Hippocampal formation (tissue), 2 donors: ENCODE measurements around the gene HSF5.

ENCODE experiments used
- DNase-seq, 2 donors: peaks; one replicate each; lab custom pipeline; 2025; lab: John Stamatoyannopoulos, UW

HSF5 gene

GRCh38 chr17:58487589-58488427, at the start of gene HSF5:
HSF5 (minus strand) TSS chr17:58488408; CDS start chr17:58488274, 134 bp downstream.
- no peak for DNase-seq

- no peak for DNase-seq
Measured at GRCh38 chr17:58537266-58537665, 49.1 kb upstream of the HSF5 start.

GRCh38 chr17:58536542-58536941, 48.3 kb upstream of the HSF5 start:
- no peak for DNase-seq

GRCh38 chr17:58535431-58535830, 47.2 kb upstream of the HSF5 start:
- DNase-seq, result no peak

GRCh38 chr17:58534901-58535421, 46.8 kb upstream of the HSF5 start:
- DNase-seq, result no peak

- DNase-seq, result no peak
Measured at GRCh38 chr17:58534331-58534730, 46.1 kb upstream of the HSF5 start.

GRCh38 chr17:58533616-58534188, 45.5 kb upstream of the HSF5 start:
- peak; percentile 48 to 74 for DNase-seq

GRCh38 chr17:58532555-58532951, 44.3 kb upstream of the HSF5 start:
- DNase-seq, result no peak

- DNase-seq, result peak; percentile 75
Measured at GRCh38 chr17:58531661-58532554, 43.7 kb upstream of the HSF5 start.

- DNase-seq, result no peak
Measured at GRCh38 chr17:58531122-58531521, 42.9 kb upstream of the HSF5 start.

- DNase-seq, result peak in 1 of 2 donors; percentile 41
Measured at GRCh38 chr17:58530655-58531054, 42.4 kb upstream of the HSF5 start.

- DNase-seq, result peak; percentile 73 to 78
Measured at GRCh38 chr17:58529275-58529674, 41.1 kb upstream of the HSF5 start.

- DNase-seq, result no peak
Measured at GRCh38 chr17:58528443-58528842, 40.2 kb upstream of the HSF5 start.

GRCh38 chr17:58527949-58528348, 39.7 kb upstream of the HSF5 start:
- DNase-seq, result peak; percentile 83 to 89

GRCh38 chr17:58527306-58527705, 39.1 kb upstream of the HSF5 start:
- no peak for DNase-seq

GRCh38 chr17:58525239-58525638, 37.0 kb upstream of the HSF5 start:
- DNase-seq, result no peak

GRCh38 chr17:58521680-58522079, 33.5 kb upstream of the HSF5 start:
- DNase-seq, result no peak

GRCh38 chr17:58520843-58521430, 32.7 kb upstream of the HSF5 start:
- no peak for DNase-seq

GRCh38 chr17:58517928-58518609, 29.9 kb upstream of the HSF5 start:
- peak; percentile 100 for DNase-seq

- DNase-seq, result no peak
Measured at GRCh38 chr17:58517378-58517927, 29.2 kb upstream of the HSF5 start.
